IMR-90 (cell line): ENCODE data around the gene SCRG1.

ENCODE experiments used
- CTCF ChIP-seq: conservative IDR thresholded peaks from 2 replicates; pipeline ENCODE4 v1.5.1; 2012; ENCODE audit warnings: mild to moderate bottlenecking, low read depth, low read length, improper control_type of control experiment
- SMC3 ChIP-seq: fragments of 150-350 bp; IDR thresholded peaks from 2 replicates; pipeline ENCODE4 v1.6.1; 2016; ENCODE audit warnings: low read depth, mild to moderate bottlenecking, antibody characterized with exemption, low read length, moderate library complexity

- TF ChIP-seq CTCF (no peak), SMC3 (no peak)
These were observed 44.2 kb upstream of the SCRG1 start for GRCh38 chr4:173443121-173443520.
